SK-N-DZ (cell line): ENCODE data around the gene ZBTB17.

Source experiments
- DNase-seq: peaks from one replicate; pipeline ENCODE4 v3.0.0-alpha.2; 2015; ENCODE audit warnings: low spot score

ZBTB17 gene

GRCh38 chr1:15960808-15961207, 15.1 kb downstream of the ZBTB17 start:
- no peak for DNase-seq

DNA sequence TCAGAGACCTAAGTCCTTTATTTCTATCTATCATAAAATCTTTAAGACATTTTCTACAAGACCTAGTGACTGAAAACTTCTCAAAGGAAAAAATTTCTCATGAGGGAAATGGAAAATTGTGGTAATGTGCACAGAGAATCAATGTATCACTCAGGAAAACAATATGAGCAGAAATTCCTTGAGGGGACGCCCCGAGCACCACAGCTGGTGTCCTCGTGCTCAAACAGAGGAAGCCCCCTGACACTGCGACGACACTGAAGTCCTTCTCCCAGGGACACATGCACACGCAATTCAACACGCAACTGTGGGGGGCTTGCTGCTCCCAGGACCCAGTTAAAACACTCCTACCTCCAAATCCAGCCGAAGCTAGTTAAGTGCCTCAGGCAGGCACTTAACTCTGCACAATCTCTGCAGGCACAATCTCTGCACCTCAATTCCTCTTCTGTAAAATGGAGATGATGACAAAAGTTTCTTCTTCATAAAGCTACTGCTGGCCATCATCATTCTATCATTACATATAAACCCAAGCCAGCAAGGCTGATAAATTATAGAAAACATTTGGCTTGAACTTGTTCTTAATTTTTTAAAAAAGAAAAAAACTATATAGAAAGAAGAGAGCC, 16.0 kb downstream of the ZBTB17 start:
- DNase-seq, result no peak

GRCh38 chr1:15959424-15959823, 16.5 kb downstream of the ZBTB17 start:
- DNase-seq, result no peak

- DNase-seq, result no peak
These were observed 17.1 kb downstream of the ZBTB17 start for GRCh38 chr1:15958793-15959192.

GRCh38 chr1:15958111-15958510, 17.8 kb downstream of the ZBTB17 start:
- DNase-seq, result no peak

DNA sequence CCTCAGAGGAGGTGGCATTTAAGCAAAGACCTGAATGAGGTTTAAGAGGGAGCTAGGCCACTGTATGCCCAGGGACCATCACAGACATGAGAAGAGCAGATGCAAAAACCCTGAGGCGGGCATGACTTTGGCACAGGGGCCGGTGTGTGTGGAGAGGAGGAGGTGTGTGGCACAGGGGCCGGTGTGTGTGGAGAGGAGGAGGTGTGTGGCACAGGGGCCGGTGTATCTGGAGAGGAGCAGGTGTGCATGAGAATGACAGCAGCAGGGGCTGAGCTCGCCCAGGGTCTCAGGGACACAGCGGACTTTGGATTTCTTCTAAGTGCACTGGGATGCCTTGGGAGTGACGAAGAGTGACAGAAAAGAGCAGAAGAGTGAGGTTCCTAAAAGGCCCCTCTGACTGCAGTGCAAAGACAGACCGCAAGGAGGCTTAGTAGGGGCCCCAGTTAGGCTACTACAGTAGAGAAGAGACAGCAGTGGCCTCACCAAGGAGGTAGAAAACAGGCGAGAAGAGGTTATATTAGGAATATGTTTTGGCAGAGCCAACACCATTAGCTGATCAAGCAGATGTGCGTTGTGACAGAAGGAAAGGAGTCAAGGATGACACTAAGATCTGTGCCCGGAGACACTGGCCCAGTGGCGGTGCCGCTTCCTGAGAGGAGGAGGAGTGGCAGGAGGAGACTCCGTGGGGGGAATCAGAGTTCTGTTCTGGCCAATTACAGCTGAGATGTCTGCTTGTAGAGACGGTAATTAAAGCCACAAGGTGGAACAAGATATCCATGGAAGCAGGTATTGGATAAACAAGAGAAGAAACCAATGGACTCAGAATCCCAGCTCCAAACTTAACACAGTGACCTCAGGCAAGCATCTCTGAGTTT, 18.4 kb downstream of the ZBTB17 start:
- DNase-seq, result no peak

DNA sequence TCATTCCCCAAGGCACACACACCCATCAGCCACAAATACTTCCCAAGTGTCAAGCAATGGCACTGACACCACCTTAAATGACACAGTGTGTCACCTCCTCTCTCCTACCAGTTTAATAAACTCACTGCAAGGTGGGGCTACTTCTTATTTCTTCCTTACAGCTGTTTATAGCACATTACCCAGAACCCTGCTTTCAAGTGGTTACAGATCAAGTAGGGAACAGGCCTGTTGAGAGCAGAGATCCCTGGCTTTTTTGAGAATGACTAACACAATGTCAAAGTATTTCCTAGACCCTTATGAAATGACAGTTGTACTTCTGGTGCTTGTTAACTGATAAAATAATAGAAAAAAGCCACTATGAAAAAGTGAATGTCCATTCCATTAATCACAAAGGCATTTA, 19.8 kb downstream of the ZBTB17 start:
- DNase-seq, result no peak

- no peak for DNase-seq
These were observed 20.3 kb downstream of the ZBTB17 start for GRCh38 chr1:15955552-15955951.

DNA sequence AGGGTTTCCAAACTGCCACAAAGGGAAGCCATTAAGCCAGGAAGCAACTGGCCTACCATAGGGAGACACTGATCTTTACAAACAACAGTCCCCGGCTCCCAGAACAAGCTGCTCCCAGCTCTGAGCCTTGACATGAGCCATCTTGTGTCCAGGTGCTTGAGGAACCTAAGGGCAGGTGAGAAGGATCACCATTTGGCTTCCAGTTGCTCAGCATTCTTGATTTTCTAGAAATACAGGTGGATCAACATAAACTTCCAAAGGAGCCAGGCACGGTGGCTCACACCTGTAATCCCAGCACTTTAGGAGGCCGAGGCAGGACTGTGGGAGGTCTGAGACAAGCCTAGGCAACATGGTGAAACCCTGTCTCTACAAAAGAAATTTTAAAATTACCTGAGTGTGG, 21.6 kb downstream of the ZBTB17 start:
- no peak for DNase-seq

- no peak for DNase-seq
These were observed 22.1 kb downstream of the ZBTB17 start for GRCh38 chr1:15953791-15954241.

- DNase-seq, result no peak
These were observed 22.6 kb downstream of the ZBTB17 start for GRCh38 chr1:15953294-15953771.

DNA sequence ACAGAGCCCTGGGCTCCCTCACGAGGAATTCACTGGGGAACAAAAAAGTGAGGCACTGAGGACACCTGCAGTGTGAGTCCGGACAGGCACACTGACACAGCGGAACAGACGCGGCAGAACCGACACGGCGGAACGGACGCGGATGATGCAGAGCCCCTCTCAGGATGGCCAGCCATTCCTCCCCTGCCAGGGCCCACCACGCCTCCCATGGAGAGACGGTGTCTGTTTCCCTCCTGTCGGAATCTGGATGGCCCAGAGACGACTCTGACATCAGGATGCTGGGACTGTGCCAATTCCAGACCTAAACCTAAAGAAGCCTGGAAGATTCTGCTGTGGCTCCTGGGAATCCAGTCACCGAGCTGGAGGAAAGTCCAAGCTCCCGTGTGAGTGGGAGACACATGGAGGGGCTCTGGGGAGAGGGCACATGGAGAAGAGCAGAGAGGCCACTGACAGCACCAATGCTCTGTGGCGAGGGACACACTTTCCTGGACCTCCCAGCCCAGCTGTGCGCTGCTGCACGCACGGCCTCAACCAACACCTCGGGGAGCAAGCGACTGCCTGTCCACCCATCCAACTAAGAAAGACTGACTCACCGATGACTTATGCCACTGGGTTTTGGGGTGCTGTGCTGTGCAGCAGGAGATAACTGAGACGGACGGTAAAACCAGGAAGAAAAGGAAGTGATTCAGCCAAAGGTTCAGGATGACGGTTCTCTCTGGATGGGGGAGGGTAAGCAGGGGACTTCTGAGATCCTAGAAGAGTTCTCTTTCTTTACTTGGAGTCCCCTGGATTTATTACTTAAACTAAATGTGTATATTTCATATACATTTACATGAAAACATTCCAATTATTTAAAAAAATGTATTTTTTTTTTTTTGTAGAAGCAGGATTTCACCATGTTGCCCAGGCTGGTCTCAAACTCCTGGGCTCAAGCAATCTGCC, 23.3 kb downstream of the ZBTB17 start:
- no peak for DNase-seq

DNA sequence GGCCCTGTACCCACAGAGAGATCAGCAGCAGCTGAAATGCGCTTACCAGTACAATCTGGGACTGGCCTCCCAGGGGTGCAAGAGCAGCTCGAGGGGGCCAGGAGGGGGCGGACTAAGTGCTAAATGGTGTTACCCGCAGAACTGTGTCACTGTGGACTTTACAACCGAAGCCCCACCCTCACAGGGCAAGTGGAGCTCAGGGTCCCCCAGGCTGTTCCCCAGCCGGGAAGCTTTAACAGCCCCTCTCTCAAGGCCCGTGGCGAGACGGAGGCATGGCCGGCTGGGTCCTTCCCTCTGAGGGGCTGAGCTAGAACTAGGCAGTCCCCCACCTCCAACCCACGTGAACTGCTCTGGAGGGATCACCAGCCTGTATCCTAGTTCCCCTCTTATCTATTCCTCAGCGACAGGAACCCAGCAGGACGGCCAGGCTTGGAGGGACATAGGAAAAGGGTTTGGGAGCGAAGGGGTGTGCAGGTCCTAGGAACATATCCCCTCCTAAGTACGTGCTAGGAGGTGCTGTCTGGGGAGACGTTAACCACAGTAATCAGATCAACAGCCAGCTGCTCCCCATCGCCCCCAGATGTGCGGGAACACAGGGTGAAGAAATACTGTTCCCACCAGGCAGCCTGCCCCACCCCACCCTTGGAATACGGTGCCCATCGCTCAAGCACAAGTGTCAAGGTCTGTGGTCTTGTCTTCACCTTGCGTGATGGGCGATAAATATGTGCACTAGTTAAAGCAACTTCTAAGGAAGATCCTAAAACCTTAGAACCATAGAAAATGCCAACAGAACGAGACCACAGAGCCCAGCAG, 24.4 kb downstream of the ZBTB17 start:
- no peak for DNase-seq

DNA sequence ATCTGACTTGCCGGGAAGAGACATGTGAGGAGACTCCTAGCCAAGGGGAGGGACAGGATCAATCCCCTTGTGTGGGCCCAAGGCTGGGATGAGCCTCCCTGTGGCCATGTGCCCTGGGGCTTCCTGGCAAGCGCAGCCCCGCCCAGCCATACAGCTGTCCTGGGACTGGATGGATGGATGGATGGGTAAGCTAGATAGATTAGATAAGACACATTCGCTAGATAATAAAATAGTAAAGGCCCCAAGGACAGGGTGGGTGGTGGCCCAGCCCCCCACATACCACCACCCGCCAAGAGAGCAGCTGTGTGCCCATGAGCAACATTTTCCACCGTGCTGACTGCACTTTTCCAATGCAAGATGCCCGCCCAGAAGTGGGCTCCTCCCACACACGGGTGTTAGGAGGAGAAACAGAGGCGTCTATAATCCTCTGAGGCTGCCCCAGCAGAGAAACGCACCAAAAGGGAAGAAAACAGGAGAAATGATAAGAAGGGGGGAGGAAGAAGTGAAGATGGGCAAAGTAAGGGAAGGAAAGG, 25.1 kb downstream of the ZBTB17 start:
- DNase-seq, result no peak

DNA sequence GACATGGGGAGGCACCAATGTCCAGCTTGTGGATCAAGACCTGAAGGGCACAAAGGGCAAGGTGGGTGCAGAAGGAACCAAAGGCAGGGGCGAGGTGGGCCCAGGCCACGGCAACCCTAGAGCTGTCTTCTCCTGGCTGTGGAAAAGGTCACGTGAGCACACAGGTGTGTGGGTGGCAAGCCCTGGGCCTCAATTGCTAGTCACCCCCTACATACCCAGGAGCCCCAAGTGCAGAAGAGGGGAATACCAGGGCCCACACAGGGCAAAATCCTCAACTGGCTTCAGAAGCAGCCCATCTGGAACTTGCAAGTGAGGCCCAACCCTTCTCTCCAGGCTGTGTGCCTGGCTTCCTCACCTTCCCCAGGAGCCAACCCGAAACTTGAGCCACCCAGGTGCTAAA, 25.6 kb downstream of the ZBTB17 start:
- no peak for DNase-seq

GRCh38 chr1:15949453-15950245, 26.3 kb downstream of the ZBTB17 start:
- no peak for DNase-seq

- no peak for DNase-seq
These were observed 27.1 kb downstream of the ZBTB17 start for GRCh38 chr1:15948595-15949452.

GRCh38 chr1:15948091-15948591, 27.8 kb downstream of the ZBTB17 start:
- DNase-seq, result no peak
